ENCODE data around the gene CD58.

Gene CD58

GRCh38 chr1:116514708-116515525 is 55.9 kb downstream of the CD58 start:
- TF ChIP-seq REST (IDR thresholded peaks at IDR 0.05; ENCODE audit: insufficient read depth in 1 of 2, low read depth in 2 of 2, low read length in 2 of 2) (no peak), TAF1 (IDR thresholded peaks at IDR 0.05; ENCODE audit: borderline replicate concordance, insufficient read depth, low read length) (no peak)

GRCh38 chr1:116513956-116514355 is 56.9 kb downstream of the CD58 start:
- TF ChIP-seq FOXP2 (optimal IDR thresholded peaks at IDR 0.05; ENCODE audit: borderline replicate concordance, extremely low read depth, extremely low read length, insufficient read depth), result no peak

GRCh38 chr1:116511459-116512019 is 59.3 kb downstream of the CD58 start:
- TF ChIP-seq FOXP2 (optimal IDR thresholded peaks at IDR 0.05; ENCODE audit: borderline replicate concordance, extremely low read depth, extremely low read length, insufficient read depth), result no peak
- no peak for TF ChIP-seq POLR2AphosphoS5 (IDR thresholded peaks at IDR 0.05; ENCODE audit: low read depth, low read length)
- no peak for TF ChIP-seq REST (IDR thresholded peaks at IDR 0.05; ENCODE audit: insufficient read depth in 1 of 2, low read depth in 2 of 2, low read length in 2 of 2)
- no peak for TF ChIP-seq SIN3A (IDR thresholded peaks at IDR 0.05; ENCODE audit: borderline replicate concordance, insufficient read depth, low read length)
- no peak for TF ChIP-seq TAF1 (IDR thresholded peaks at IDR 0.05; ENCODE audit: borderline replicate concordance, insufficient read depth, low read length)

GRCh38 chr1:116510361-116510760 is 60.5 kb downstream of the CD58 start:
- TF ChIP-seq SIN3A (IDR thresholded peaks at IDR 0.05; ENCODE audit: borderline replicate concordance, insufficient read depth, low read length) (no peak), POLR2AphosphoS5 (IDR thresholded peaks at IDR 0.05; ENCODE audit: low read depth, low read length) (no peak), TAF1 (IDR thresholded peaks at IDR 0.05; ENCODE audit: borderline replicate concordance, insufficient read depth, low read length) (no peak)

- TF ChIP-seq FOXP2 (optimal IDR thresholded peaks at IDR 0.05; ENCODE audit: borderline replicate concordance, extremely low read depth, extremely low read length, insufficient read depth), result no peak
- TF ChIP-seq TAF1 (IDR thresholded peaks at IDR 0.05; ENCODE audit: borderline replicate concordance, insufficient read depth, low read length), result no peak
- no peak for TF ChIP-seq POLR2AphosphoS5 (IDR thresholded peaks at IDR 0.05; ENCODE audit: low read depth, low read length)
- TF ChIP-seq REST (IDR thresholded peaks at IDR 0.05; ENCODE audit: insufficient read depth in 1 of 2, low read depth in 2 of 2, low read length in 2 of 2), result no peak
- no peak for TF ChIP-seq SIN3A (IDR thresholded peaks at IDR 0.05; ENCODE audit: borderline replicate concordance, insufficient read depth, low read length)
Measured at GRCh38 chr1:116508984-116509980, 61.5 kb downstream of the CD58 start.
